ENCODE measurements around the gene FNDC4. TPM values are rescaled to one million over a fixed set of nuclear protein-coding genes. Genes with fewer than 3 reads are reported as not detected.

The FNDC4 gene
- total RNA-seq, 1 donor from 2014 or later: 26.6 TPM

GRCh38 chr2:27522400-27522945 is 27.5 kb upstream of the FNDC4 start:
- DNase-seq (ENCODE audit: low read depth): no peak
- no peak overlapping the region for H3K4me3 ChIP-seq (ENCODE audit: low read depth, low read length)
- TF ChIP-seq, protein P1, sequence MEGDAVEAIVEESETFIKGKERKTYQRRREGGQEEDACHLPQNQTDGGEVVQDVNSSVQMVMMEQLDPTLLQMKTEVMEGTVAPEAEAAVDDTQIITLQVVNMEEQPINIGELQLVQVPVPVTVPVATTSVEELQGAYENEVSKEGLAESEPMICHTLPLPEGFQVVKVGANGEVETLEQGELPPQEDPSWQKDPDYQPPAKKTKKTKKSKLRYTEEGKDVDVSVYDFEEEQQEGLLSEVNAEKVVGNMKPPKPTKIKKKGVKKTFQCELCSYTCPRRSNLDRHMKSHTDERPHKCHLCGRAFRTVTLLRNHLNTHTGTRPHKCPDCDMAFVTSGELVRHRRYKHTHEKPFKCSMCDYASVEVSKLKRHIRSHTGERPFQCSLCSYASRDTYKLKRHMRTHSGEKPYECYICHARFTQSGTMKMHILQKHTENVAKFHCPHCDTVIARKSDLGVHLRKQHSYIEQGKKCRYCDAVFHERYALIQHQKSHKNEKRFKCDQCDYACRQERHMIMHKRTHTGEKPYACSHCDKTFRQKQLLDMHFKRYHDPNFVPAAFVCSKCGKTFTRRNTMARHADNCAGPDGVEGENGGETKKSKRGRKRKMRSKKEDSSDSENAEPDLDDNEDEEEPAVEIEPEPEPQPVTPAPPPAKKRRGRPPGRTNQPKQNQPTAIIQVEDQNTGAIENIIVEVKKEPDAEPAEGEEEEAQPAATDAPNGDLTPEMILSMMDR (conservative IDR thresholded peaks at IDR 0.05; ENCODE audit: low read depth, low read length): peak; percentile 14

GRCh38 chr2:27520316-27520715 is 25.3 kb upstream of the FNDC4 start:
- no peak for DNase-seq (ENCODE audit: low read depth)
- no peak overlapping the region for H3K4me3 ChIP-seq (ENCODE audit: low read depth, low read length)
- TF ChIP-seq, protein P1 (conservative IDR thresholded peaks at IDR 0.05; ENCODE audit: low read depth, low read length): no peak

- TF ChIP-seq, protein P1 (conservative IDR thresholded peaks at IDR 0.05; ENCODE audit: low read depth, low read length): no peak
- no peak for DNase-seq (ENCODE audit: low read depth)
- H3K4me3 ChIP-seq (ENCODE audit: low read depth, low read length): no peak overlapping the region
Observed at GRCh38 chr2:27518782-27519113, 23.7 kb upstream of the FNDC4 start.

DNA sequence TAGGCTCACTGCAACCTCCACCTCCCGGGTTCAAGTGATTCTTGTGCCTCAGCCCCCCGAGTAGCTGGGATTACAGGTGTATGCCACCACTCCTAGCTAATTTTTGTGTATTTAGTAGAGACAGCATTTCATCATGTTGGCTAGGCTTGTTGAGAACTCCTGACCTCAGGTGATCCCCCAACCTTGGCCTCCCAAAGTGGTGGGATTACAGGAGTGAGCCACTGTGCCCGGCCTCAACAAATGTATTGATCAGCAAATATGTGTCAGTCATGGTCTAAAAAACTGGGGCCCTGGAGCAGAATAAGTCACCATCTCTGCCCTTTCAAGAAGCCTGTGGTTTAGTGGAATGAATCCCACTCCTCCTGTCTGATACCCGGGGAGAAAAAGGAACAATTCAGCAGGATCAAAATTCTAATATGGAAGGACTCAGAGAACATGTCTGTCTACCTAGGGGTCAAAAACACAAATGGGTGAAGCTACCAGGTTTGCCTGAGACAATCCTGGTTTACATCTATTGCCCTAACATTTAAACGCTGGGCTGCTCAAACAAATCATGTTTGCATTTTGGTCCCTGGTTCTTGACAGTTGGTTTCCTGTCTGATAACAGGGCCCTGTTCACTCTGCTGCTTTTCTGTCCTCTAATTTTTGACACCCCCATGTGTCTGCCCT is 23.2 kb upstream of the FNDC4 start:
- TF ChIP-seq, protein P1 (conservative IDR thresholded peaks at IDR 0.05; ENCODE audit: low read depth, low read length): no peak
- no peak for DNase-seq (ENCODE audit: low read depth)
- H3K4me3 ChIP-seq (ENCODE audit: low read depth, low read length): no peak overlapping the region

DNA sequence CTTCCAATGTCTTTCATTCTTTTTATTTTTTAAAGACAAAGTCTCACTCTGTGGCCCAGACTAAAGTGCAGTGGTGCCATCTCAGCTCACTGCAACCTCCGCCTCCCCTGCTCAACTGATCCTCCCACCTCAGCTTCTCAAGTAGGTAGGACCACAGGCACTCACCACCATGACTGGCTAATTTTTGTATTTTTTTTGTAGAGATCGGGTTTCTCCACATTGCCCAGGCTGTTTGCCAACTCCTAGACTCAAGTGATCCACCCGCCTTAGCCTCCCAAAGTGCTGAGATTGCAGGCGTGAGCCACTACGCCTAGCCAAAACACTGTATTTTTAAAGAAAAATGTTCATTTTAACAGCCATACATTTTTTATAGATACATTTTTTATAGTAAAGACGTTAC is 14.3 kb upstream of the FNDC4 start:
- no peak for DNase-seq (ENCODE audit: low read depth)
- H3K4me3 ChIP-seq (ENCODE audit: low read depth, low read length): no peak overlapping the region
- TF ChIP-seq, protein P1 (conservative IDR thresholded peaks at IDR 0.05; ENCODE audit: low read depth, low read length): no peak

DNA sequence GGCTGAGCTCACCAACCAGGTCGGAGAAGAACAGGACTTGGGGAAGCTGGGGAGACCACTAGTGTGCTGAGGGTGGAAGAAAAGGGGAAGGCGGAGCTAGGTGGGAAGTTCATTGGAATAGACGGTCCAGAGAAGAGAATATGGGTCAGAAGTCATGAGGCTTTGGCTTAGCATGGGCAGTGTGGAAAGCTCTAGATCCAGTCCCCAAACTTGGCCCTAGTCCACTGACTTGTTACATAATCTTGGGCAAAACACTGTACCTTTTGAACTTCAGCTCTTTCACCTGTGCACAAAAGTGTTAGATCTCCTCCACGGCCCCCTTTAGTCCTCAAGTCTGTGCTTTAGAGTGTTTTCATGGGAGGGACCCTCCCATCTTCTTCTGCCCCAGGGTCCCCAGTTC is 12.3 kb upstream of the FNDC4 start:
- DNase-seq (ENCODE audit: low read depth): no peak
- no peak overlapping the region for H3K4me3 ChIP-seq (ENCODE audit: low read depth, low read length)
- TF ChIP-seq, protein P1 (conservative IDR thresholded peaks at IDR 0.05; ENCODE audit: low read depth, low read length): no peak

- no peak overlapping the region for H3K4me3 ChIP-seq (ENCODE audit: low read depth, low read length)
Observed at GRCh38 chr2:27506587-27506986, 11.6 kb upstream of the FNDC4 start.

More at GRCh38 chr2:27506587-27506986, 11.6 kb upstream of the FNDC4 start:
- TF ChIP-seq, protein P1 (conservative IDR thresholded peaks at IDR 0.05; ENCODE audit: low read depth, low read length): no peak
- DNase-seq (ENCODE audit: low read depth): no peak
